GM21360 (cell line): ENCODE results near the gene DUS4L.
A peak's percentile ranks its signal among the peaks of the same experiment; 100 is the strongest.
"Not testable (repeated sequence)": the region's sequence is repeated elsewhere in the genome, so short reads cannot be mapped to it uniquely, and the experiment has no call there.

Experiments
- ATAC-seq: cut with Tn5 transposase; IDR thresholded peaks from one replicate; pipeline ENCODE4 v1.9.1; 2021; ENCODE audit warnings: mild to moderate bottlenecking, moderate library complexity; ENCODE audit not compliant: unreplicated experiment

Gene DUS4L

GRCh38 chr7:107563775-107564552 is at the start of gene DUS4L, which contains the start of gene COG5:
Gene DUS4L (plus strand): TSS chr7:107563971. CDS start chr7:107567071, 3,100 bp downstream.
Gene COG5 (minus strand): TSS chr7:107563920. CDS start chr7:107563896, 24 bp downstream.
- ATAC-seq, result peak; percentile 89

DNA sequence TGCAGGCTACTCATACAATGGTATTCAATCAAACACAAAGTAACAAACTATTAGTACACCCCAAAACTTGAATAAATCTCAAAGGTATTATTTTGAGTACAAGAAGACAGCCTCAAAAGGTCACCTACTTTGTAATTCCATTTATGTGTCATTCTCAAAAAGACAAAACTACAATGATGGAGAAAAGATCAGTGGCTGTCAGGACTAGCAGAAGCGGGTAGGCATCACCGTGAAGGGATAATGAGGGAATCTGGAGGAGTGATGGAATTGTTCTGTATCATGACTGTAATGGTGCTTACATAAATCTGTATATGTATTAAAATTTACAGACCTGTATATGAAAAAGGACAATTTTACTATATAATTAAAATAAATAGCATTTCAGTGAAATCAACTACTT is 37.1 kb upstream of the DUS4L start:
- ATAC-seq, result no peak

DNA sequence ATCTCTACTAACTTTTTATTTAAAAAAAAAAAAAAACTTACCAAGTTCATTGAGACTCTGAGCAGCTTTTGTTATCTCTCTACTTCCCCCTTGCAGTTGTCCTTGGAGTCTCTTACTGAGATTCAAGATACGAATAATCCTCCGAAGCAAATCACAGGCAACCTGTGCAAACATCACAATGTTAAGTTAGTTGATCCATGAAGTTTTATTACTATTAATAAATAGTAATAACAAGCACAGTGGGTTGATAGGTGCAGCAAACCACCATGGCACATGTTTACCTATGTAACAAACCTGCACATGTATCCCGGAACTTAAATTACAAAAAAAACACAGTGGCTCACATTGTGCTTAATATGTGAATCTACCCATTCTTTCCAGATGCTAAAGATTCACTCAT is 36.6 kb upstream of the DUS4L start:
- ATAC-seq, result no peak

DNA sequence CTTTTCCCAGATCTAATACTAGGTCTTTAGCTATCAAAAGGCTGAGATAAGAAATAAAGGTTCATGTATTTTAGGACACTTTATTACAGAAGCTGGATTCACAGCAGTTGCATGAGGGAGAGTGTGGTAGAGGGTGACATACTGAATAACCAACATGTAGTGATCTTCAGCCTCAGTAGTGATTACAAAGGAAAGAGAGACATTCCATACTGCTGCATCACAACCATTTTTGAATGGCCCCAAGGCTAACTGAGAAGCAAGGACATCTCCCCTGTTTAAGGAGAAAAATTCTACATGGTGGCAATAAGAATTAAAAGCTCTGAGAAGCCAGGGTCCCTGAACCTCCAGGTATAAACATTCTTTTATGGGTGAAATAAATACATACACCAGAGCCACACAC is 35.3 kb upstream of the DUS4L start:
- no peak for ATAC-seq

DNA sequence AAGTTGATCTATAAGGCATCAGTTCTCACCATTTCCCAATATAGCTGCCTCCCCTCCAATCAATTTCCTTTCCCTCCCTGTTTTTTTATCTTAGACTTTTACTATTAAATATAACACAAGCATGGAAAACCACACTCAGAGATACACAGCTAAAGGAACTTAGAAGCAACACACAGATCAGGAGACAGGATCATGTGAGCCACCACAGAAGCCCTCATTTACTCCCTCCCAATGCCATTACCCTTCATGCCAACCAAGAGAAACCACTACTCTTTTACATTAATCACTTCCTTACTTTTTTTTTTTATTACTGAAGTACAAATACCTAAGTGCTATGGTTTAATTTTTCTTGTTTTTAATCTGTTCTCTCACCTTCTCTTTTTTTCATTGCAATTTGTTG is 33.0 kb upstream of the DUS4L start:
- no peak for ATAC-seq

- no peak for ATAC-seq
These were observed 29.6 kb upstream of the DUS4L start for GRCh38 chr7:107534139-107534538.

DNA sequence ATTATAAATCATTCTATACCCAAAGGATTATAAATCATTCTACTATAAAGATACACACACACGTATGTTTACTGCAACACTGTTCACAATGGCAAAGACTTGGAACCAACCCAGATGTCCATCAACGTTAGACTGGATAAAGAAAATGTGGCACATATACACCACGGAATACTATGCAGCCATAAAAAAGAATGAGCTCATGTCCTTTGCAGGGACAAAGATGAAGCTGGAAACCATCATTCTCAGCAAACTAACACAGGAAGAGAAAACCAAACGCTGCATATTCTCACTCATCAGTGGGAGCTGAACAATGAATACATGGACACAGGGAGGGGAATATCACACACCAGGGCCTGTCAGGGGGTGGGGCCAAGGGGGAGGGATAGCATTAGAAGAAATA is 26.5 kb upstream of the DUS4L start:
- ATAC-seq, result not testable (repeated sequence)

DNA sequence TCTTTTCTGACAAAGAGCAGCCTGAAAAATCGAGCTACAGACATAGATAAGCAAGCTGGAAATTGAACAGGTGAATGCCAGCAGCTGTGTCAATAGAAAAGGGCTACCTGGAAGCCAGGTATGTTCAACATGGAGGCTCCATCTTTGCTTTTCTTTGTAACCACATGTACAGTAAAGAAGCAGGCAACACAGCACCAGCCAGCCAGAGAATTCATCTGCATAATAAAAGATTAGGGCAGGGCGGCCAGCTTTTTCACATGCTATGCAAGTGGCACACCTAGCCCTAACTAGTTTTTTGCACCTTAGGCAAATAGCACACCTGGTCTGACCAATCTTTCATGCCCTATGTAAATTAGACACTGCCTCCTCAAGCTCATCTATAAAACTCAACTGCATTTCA is 25.8 kb upstream of the DUS4L start:
- ATAC-seq, result no peak

DNA sequence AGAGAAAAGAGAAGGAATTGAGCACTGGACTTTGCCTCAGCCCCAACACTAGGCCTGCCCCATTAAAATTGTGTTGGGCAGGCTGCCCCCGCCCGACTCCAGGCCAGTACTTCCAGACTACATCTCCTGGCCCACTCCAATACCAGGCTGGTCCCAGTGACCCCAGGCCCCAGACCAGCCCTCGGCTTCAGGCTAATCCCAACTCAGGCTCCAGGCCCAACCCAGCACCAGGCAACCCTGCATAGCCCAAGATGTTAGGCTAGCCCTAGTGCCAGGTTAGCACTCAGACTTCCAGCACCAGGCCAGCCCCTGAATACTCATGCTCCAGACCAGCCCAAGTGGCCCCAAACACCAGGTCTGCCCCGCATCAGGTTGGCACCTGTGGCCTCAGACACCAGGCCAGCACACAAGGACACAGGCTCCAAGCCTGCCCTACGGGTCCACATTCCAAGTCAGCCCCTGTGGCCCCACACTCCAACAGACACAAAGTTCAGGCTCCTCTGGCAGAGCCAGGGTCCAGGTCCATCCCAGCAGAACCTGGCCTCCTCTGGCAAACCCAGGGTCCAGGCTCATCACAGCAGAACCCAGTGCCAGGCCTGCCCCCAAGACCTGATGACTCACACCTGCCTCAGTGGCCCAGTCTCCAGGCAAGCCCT is 20.3 kb upstream of the DUS4L start:
- ATAC-seq, result no peak

DNA sequence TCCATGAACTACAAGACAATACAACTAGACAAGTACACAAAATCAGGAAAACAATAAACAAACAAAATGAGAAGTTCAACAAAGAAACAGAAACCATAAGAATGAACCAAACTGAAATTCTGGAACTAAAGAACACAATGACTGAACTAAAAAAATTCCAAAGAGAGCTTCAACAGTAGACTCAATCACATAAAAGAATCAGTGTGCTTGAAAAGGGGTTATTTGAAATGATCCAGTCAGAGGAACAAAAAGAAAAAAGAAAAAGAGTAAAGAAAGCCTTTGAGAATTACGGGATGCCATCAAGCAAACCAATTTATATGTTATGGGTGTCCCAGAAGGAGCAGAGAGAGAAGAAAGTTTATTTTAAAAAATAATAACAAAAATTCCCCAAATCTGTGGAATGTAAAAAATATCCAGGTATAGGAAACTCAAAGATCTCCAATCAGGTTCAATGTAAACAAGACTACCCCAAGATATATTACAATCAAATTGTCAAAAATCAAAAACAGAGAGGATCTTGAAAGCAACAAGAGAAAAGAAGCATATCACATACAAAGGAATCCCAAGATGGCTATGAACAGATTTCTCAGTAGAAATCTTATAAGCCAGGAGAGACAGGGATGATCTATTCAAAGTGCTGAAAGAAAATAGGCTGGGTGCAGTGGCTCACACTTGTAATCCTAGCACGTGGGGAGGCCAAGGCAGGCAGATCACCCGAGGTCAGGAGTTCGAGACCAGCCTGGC is 18.8 kb upstream of the DUS4L start:
- ATAC-seq, result no peak

- no peak for ATAC-seq
These were observed 11.8 kb upstream of the DUS4L start for GRCh38 chr7:107551936-107552335.

- ATAC-seq, result no peak
These were observed 7.9 kb upstream of the DUS4L start for GRCh38 chr7:107555893-107556292.

- no peak for ATAC-seq
These were observed 3.9 kb upstream of the DUS4L start for GRCh38 chr7:107559864-107560263.

GRCh38 chr7:107560898-107561516 is 2.8 kb upstream of the DUS4L start:
- ATAC-seq, result no peak

DNA sequence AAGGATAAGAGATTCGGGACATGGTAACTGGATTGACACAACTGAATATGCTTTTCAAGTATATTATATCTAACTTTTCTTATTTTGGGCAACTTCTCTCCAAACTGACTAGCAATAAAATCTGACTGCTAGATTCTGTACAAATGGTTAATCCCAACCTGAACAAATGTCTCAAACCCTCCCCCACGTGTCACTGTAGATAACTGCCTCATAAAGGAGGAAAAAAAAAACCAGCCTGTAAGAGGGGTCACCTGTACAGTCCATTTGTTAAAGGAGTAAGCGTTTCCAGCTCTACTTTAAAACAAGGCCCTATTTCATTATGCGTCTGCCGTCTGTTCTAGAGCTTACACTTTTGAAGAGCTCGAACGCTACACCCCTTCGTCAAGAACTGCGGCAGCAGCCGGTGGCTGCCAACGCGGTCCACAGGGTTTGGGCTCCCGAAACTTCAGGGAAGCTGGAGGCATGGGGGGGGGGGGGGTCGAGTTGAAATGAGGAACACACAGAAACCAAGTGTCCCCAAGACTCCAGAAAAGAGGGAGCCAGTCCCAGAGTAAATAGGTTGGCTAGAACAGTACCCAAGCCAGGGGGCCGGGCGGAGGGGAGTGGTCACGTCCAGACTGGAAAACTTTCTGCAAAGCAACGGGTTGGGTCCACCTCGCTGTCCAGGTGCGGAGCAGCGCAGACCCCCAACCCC is 543 bp upstream of the DUS4L start:
- ATAC-seq, result peak; percentile 38

GRCh38 chr7:107564553-107565298 is 955 bp downstream of the DUS4L start:
- no peak for ATAC-seq

- ATAC-seq, result no peak
These were observed 6.5 kb downstream of the DUS4L start for GRCh38 chr7:107570298-107570697.

DNA sequence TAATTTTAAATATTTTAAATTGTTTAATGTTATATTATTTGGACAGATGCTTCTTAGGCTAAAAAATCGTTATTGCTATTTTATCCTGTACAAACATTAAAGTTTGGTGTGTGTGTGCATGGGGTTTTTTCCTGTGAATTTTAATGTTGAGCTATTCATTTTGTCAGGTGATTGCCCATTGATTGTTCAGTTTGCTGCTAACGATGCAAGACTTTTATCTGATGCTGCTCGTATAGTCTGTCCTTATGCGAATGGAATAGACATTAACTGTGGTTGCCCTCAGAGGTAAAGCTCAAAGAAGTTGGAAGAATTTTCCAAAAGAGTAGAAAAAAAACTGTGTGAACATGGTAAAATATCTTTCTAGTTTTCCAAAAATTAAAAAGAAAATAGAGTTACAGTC is 9.8 kb downstream of the DUS4L start:
- no peak for ATAC-seq

DNA sequence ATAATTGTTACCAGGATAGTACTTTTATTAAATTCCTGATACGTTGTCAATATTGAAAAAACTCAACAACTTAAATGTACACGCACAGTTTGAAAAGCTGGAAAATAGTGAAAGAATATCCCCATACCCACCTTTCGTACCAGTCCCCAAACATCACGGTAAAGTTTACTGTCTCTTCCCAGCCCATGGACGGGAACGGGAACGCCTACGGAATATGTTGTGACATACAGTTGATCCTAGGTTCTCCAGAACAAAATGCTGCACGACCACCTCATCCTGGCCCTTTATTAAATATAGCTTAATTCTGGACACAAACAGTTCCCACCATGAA is 15.7 kb downstream of the DUS4L start:
- ATAC-seq, result no peak
